Activated CD4-positive, alpha-beta T cell treated with anti-CD3 and anti-CD28 coated beads, Interleukin-2, amount 10 ng/mL, durations not matched to agents 24 days and 14 days (primary cell): ENCODE results near the gene EFCAB5. TPM values are rescaled to one million over a fixed set of nuclear protein-coding genes. Genes with fewer than 3 reads are reported as not detected.
"Not testable (repeated sequence)": the region's sequence is repeated elsewhere in the genome, so short reads cannot be mapped to it uniquely, and the experiment has no call there.

ENCODE experiments used
- DNase-seq: peaks from one replicate; pipeline ENCODE4 v3.0.0; 2022
- H3K27ac Mint-ChIP-seq: one replicate; pipeline ENCODE4 v1.8.0; 2022; ENCODE audit warnings: mild to moderate bottlenecking, mixed read lengths
- H3K27me3 Mint-ChIP-seq: one replicate; pipeline ENCODE4 v1.8.0; 2022; ENCODE audit warnings: mixed read lengths
- H3K36me3 Mint-ChIP-seq: one replicate; pipeline ENCODE4 v1.8.0; 2022; ENCODE audit warnings: low read depth, mild to moderate bottlenecking, mixed read lengths
- H3K4me1 Mint-ChIP-seq: one replicate; pipeline ENCODE4 v1.8.0; 2021; ENCODE audit warnings: mixed read lengths
- H3K4me3 Mint-ChIP-seq: one replicate; pipeline ENCODE4 v1.8.0; 2022; ENCODE audit warnings: mild to moderate bottlenecking, moderate library complexity, mixed read lengths
- H3K9me3 Mint-ChIP-seq: one replicate; pipeline ENCODE4 v1.8.0; 2021; ENCODE audit warnings: mixed read lengths
- intact Hi-C: fragments of 100-400 bp; cut with micrococcal nuclease; formaldehyde crosslinking; loops from one replicate; pipeline ENCODE4 v1.15.1; 2023
- total RNA-seq: library from RNA; stranded (reverse); gene quantifications from 2 replicates; pipeline ENCODE4 v1.2.3, GENCODE V29; 2022

Gene EFCAB5
- total RNA-seq, 1 donor from 2014 or later, result 0.28 TPM

- DNase-seq, H3K27ac Mint-ChIP-seq, H3K36me3 Mint-ChIP-seq, H3K4me1 Mint-ChIP-seq, intact Hi-C loops, H3K27me3 Mint-ChIP-seq, H3K4me3 Mint-ChIP-seq: not testable (repeated sequence)
- H3K9me3 Mint-ChIP-seq, result peaks cover 14% of the 10 kb centered on the region
Observed at GRCh38 chr17:29957488-29957887, 16.1 kb downstream of the EFCAB5 start.

- Mint-ChIP-seq H3K9me3 (peaks cover 11% of the 10 kb centered on the region), H3K36me3 (no peaks in the 10 kb centered on the region), H3K27ac (no peak overlapping the region), H3K4me3 (no peak overlapping the region), H3K27me3 (peaks cover 4% of the 10 kb centered on the region), H3K4me1 (no peaks in the 10 kb centered on the region)
- intact Hi-C loops, result no loop called here
- no peak for DNase-seq
Observed at GRCh38 chr17:29958947-29959657, 17.7 kb downstream of the EFCAB5 start.

- Mint-ChIP-seq H3K4me1 (no peaks in the 10 kb centered on the region), H3K36me3 (no peaks in the 10 kb centered on the region), H3K27me3 (peaks cover 4% of the 10 kb centered on the region), H3K27ac (no peak overlapping the region), H3K9me3 (peaks cover 11% of the 10 kb centered on the region), H3K4me3 (no peak overlapping the region)
- intact Hi-C loops, result no loop called here
- DNase-seq, result no peak
Observed at GRCh38 chr17:29959658-29960337, 18.4 kb downstream of the EFCAB5 start.

GRCh38 chr17:29962656-29963055, 21.2 kb downstream of the EFCAB5 start:
- H3K4me3 Mint-ChIP-seq, result no peak overlapping the region
- intact Hi-C loops, result no loop called here
- no peak for DNase-seq
- peaks cover 4% of the 10 kb centered on the region for H3K9me3 Mint-ChIP-seq
- peaks cover 2% of the 10 kb centered on the region for H3K27me3 Mint-ChIP-seq
- no peaks in the 10 kb centered on the region for H3K4me1 Mint-ChIP-seq
- no peak overlapping the region for H3K27ac Mint-ChIP-seq
- H3K36me3 Mint-ChIP-seq, result no peaks in the 10 kb centered on the region

GRCh38 chr17:29968271-29968670, 26.8 kb downstream of the EFCAB5 start:
- H3K36me3 Mint-ChIP-seq, result no peaks in the 10 kb centered on the region
- intact Hi-C loops, result no loop called here
- H3K4me1 Mint-ChIP-seq, result no peaks in the 10 kb centered on the region
- DNase-seq, result no peak
- no peak overlapping the region for H3K27ac Mint-ChIP-seq
- peaks cover 1% of the 10 kb centered on the region for H3K27me3 Mint-ChIP-seq
- peaks cover 4% of the 10 kb centered on the region for H3K9me3 Mint-ChIP-seq
- H3K4me3 Mint-ChIP-seq, result no peak overlapping the region

GRCh38 chr17:29972277-29972676, 30.8 kb downstream of the EFCAB5 start:
- peaks cover 3% of the 10 kb centered on the region for H3K27me3 Mint-ChIP-seq

GRCh38 chr17:29973005-29973404, 31.6 kb downstream of the EFCAB5 start:
- Mint-ChIP-seq H3K27ac (no peak overlapping the region), H3K9me3 (no peaks in the 10 kb centered on the region), H3K4me1 (no peaks in the 10 kb centered on the region), H3K36me3 (no peaks in the 10 kb centered on the region), H3K4me3 (no peak overlapping the region), H3K27me3 (peaks cover 7% of the 10 kb centered on the region)
- no peak for DNase-seq
- intact Hi-C loops, result no loop called here

More at GRCh38 chr17:29972277-29972676, 30.8 kb downstream of the EFCAB5 start:
- Mint-ChIP-seq H3K4me1 (no peaks in the 10 kb centered on the region), H3K27ac (no peak overlapping the region), H3K4me3 (no peak overlapping the region), H3K9me3 (no peaks in the 10 kb centered on the region), H3K36me3 (no peaks in the 10 kb centered on the region)
- intact Hi-C loops, result no loop called here
- no peak for DNase-seq

- Mint-ChIP-seq H3K27me3 (peaks cover 13% of the 10 kb centered on the region), H3K27ac (no peak overlapping the region), H3K36me3 (no peaks in the 10 kb centered on the region), H3K9me3 (no peaks in the 10 kb centered on the region), H3K4me3 (no peak overlapping the region), H3K4me1 (no peaks in the 10 kb centered on the region)
- intact Hi-C loops, result no loop called here
- no peak for DNase-seq
Observed at GRCh38 chr17:29977836-29978235, 36.4 kb downstream of the EFCAB5 start.

GRCh38 chr17:29980261-29980660, 38.8 kb downstream of the EFCAB5 start:
- peaks cover 18% of the 10 kb centered on the region for H3K27me3 Mint-ChIP-seq
- no peak for DNase-seq
- no peaks in the 10 kb centered on the region for H3K9me3 Mint-ChIP-seq
- intact Hi-C loops, result no loop called here
- no peak overlapping the region for H3K4me3 Mint-ChIP-seq
- no peaks in the 10 kb centered on the region for H3K4me1 Mint-ChIP-seq
- no peaks in the 10 kb centered on the region for H3K36me3 Mint-ChIP-seq
- H3K27ac Mint-ChIP-seq, result no peak overlapping the region

GRCh38 chr17:29982991-29983653, 41.7 kb downstream of the EFCAB5 start:
- no peak for DNase-seq
- H3K27ac Mint-ChIP-seq, result no peak overlapping the region
- H3K27me3 Mint-ChIP-seq, result peaks cover 15% of the 10 kb centered on the region
- intact Hi-C loops, result no loop called here
- H3K9me3 Mint-ChIP-seq, result peaks cover 6% of the 10 kb centered on the region
- no peak overlapping the region for H3K4me3 Mint-ChIP-seq
- H3K36me3 Mint-ChIP-seq, result no peaks in the 10 kb centered on the region
- H3K4me1 Mint-ChIP-seq, result no peaks in the 10 kb centered on the region

- Mint-ChIP-seq H3K27ac (no peak overlapping the region), H3K36me3 (no peaks in the 10 kb centered on the region), H3K9me3 (peaks cover 7% of the 10 kb centered on the region), H3K4me1 (peaks cover 11% of the 10 kb centered on the region), H3K27me3 (peaks cover 5% of the 10 kb centered on the region), H3K4me3 (no peak overlapping the region)
- intact Hi-C loops, result no loop called here
- no peak for DNase-seq
Observed at GRCh38 chr17:29996458-29996857, 55.0 kb downstream of the EFCAB5 start.

- H3K4me3 Mint-ChIP-seq, result no peak overlapping the region
- H3K4me1 Mint-ChIP-seq, result peaks cover 11% of the 10 kb centered on the region
- intact Hi-C loops, result no loop called here
- no peak overlapping the region for H3K27ac Mint-ChIP-seq
- no peak for DNase-seq
- H3K9me3 Mint-ChIP-seq, result no peaks in the 10 kb centered on the region
- H3K27me3 Mint-ChIP-seq, result peaks cover 5% of the 10 kb centered on the region
- H3K36me3 Mint-ChIP-seq, result no peaks in the 10 kb centered on the region
Observed at GRCh38 chr17:30000001-30000754, 58.7 kb downstream of the EFCAB5 start.

GRCh38 chr17:30000755-30001257, 59.4 kb downstream of the EFCAB5 start:
- Mint-ChIP-seq H3K4me3 (peak overlapping the region; percentile 24), H3K4me1 (peaks cover 11% of the 10 kb centered on the region), H3K27me3 (peaks cover 5% of the 10 kb centered on the region), H3K27ac (no peak overlapping the region), H3K9me3 (no peaks in the 10 kb centered on the region), H3K36me3 (no peaks in the 10 kb centered on the region)
- DNase-seq, result no peak
- intact Hi-C loops, result no loop called here
